ENCODE results near the gene PAIP1.

GRCh38 chr5:43548358-43548757 is 8.5 kb downstream of the PAIP1 start:
- TF ChIP-seq CTCF (IDR thresholded peaks at IDR 0.05), result no peak
- no peak for TF ChIP-seq POLR2A (IDR thresholded peaks at IDR 0.05)
